Trophoblast cell (in vitro differentiated cells and primary cell): ENCODE measurements around the gene SH3YL1.
A peak's percentile ranks its signal among the peaks of the same experiment; 100 is the strongest.
"Not testable (repeated sequence)": the region's sequence is repeated elsewhere in the genome, so short reads cannot be mapped to it uniquely, and the experiment has no call there.

Experiments used
- DNase-seq, 2 donors: peaks; one replicate each; pipeline ENCODE4 v3.0.0-alpha.2; 2016
- H2AFZ ChIP-seq: 2 replicates; pipeline ENCODE4 v1.6.1; 2013; ENCODE audit warnings: low read length, moderate library complexity, mild to moderate bottlenecking; ENCODE audit not compliant: insufficient read depth, poor library complexity
- H2AK5ac ChIP-seq: 2 replicates; pipeline ENCODE4 v1.6.1; 2013; ENCODE audit warnings: mild to moderate bottlenecking, low read length
- H2BK120ac ChIP-seq: 2 replicates; pipeline ENCODE4 v1.6.1; 2013; ENCODE audit warnings: low read length, mild to moderate bottlenecking, moderate library complexity; ENCODE audit not compliant: insufficient read depth, poor library complexity
- H2BK12ac ChIP-seq: 2 replicates; pipeline ENCODE4 v1.6.1; 2013; ENCODE audit warnings: mild to moderate bottlenecking, low read length, moderate library complexity
- H2BK5ac ChIP-seq: 2 replicates; pipeline ENCODE4 v1.6.1; 2013; ENCODE audit warnings: low read length, low read depth, moderate library complexity, mild to moderate bottlenecking; ENCODE audit not compliant: poor library complexity
- H3K14ac ChIP-seq: 2 replicates; pipeline ENCODE4 v1.6.1; 2013; ENCODE audit warnings: mild to moderate bottlenecking, low read length
- H3K18ac ChIP-seq: 2 replicates; pipeline ENCODE4 v1.6.1; 2013; ENCODE audit warnings: mild to moderate bottlenecking, low read length
- H3K23ac ChIP-seq: 2 replicates; pipeline ENCODE4 v1.6.1; 2013; ENCODE audit warnings: low read length
- H3K27ac ChIP-seq: 2 replicates; pipeline ENCODE4 v1.5.1; 2013; ENCODE audit warnings: low read depth, mild to moderate bottlenecking, inconsistent platforms, low read length, moderate library complexity
- H3K27me3 ChIP-seq: 2 replicates; pipeline ENCODE4 v1.6.1; 2013; ENCODE audit warnings: inconsistent platforms, mild to moderate bottlenecking, low read length, moderate library complexity; ENCODE audit not compliant: insufficient read depth
- H3K36me3 ChIP-seq, 2 experiments: 1 replicate in 1 of 2; 2 replicates in 1 of 2; pipeline ENCODE4 v1.6.1; 2013; ENCODE audit warnings: low read length in 2 of 2, mild to moderate bottlenecking in 2 of 2, moderate library complexity in 1 of 2; ENCODE audit not compliant: insufficient read depth in 2 of 2, control insufficient read depth in 1 of 2
- H3K4ac ChIP-seq: 2 replicates; pipeline ENCODE4 v1.6.1; 2013; ENCODE audit warnings: low read depth, mild to moderate bottlenecking, low read length, moderate library complexity
- H3K4me1 ChIP-seq, 2 experiments: 1 replicate in 1 of 2; 2 replicates in 1 of 2; pipeline ENCODE4 v1.6.1; 2013; ENCODE audit warnings: low read length in 2 of 2, mild to moderate bottlenecking in 2 of 2, moderate library complexity in 1 of 2; ENCODE audit not compliant: insufficient read depth in 2 of 2, control insufficient read depth in 1 of 2
- H3K4me2 ChIP-seq: 2 replicates; pipeline ENCODE4 v1.6.1; 2013; ENCODE audit warnings: inconsistent platforms, mild to moderate bottlenecking, low read length, moderate library complexity
- H3K4me3 ChIP-seq: 2 replicates; pipeline ENCODE4 v1.5.1; 2013; ENCODE audit warnings: mild to moderate bottlenecking, low read depth, low read length, inconsistent platforms
- H3K79me1 ChIP-seq: one replicate; pipeline ENCODE4 v1.6.1; 2013; ENCODE audit warnings: low read length
- H3K79me2 ChIP-seq: 2 replicates; pipeline ENCODE4 v1.6.1; 2013; ENCODE audit warnings: low read length, mild to moderate bottlenecking; ENCODE audit not compliant: control insufficient read depth, insufficient read depth, poor library complexity
- H3K9ac ChIP-seq: 2 replicates; pipeline ENCODE4 v1.6.1; 2013; ENCODE audit warnings: mild to moderate bottlenecking, low read length
- H3K9me3 ChIP-seq: 2 replicates; pipeline ENCODE4 v1.6.1; 2013; ENCODE audit warnings: low read depth, mild to moderate bottlenecking, control low read depth, inconsistent platforms, low read length; ENCODE audit not compliant: insufficient read depth
- H4K12ac ChIP-seq: 2 replicates; pipeline ENCODE4 v1.6.1; 2013; ENCODE audit warnings: low read depth, mild to moderate bottlenecking, low read length, moderate library complexity
- H4K8ac ChIP-seq: 2 replicates; pipeline ENCODE4 v1.6.1; 2013; ENCODE audit warnings: low read depth, mild to moderate bottlenecking, low read length, moderate library complexity
- H4K91ac ChIP-seq: one replicate; pipeline ENCODE4 v1.6.1; 2013; ENCODE audit warnings: low read depth, mild to moderate bottlenecking, low read length, moderate library complexity
- WGBS: extraction: QIAGEN DNeasy Blood & Tissue Kit; methylation state at CpG from one replicate; pipeline ENCODE4 v1.1.7; 2013; ENCODE audit warnings: missing lambda C conversion rate; ENCODE audit not compliant: insufficient read length, insufficient coverage; ENCODE audit errors: extremely low coverage; 5-methylcytosine and 5-hydroxymethylcytosine counted together

Gene SH3YL1

DNA sequence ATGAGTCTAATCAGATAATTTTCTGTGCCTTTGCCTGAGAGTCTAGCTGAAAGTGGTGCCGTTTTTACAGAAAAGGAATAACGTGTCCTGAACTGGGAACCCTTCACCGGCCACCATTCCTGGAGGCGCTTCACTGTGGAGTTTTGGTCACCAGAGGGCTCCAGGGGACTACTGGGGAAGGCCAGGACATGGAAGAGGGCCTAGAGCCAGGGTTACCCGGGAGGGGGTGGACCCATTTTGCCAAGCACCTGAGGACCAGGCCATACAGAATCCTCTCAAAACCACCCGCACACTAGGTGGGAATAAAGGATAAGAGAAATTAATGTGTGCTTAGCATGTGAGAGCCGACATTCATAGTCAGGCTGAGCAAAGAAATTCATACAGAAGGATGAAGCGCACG lies 91.7 kb downstream of the SH3YL1 start:
- H3K9ac ChIP-seq, H3K27ac ChIP-seq, H3K23ac ChIP-seq, H2AK5ac ChIP-seq, H3K36me3 ChIP-seq, H3K4ac ChIP-seq, H2AFZ ChIP-seq, H3K14ac ChIP-seq, H3K27me3 ChIP-seq, H3K9me3 ChIP-seq, H2BK5ac ChIP-seq, H3K79me2 ChIP-seq, H3K18ac ChIP-seq, H3K79me1 ChIP-seq, H4K12ac ChIP-seq, H2BK12ac ChIP-seq, H3K4me2 ChIP-seq, H4K8ac ChIP-seq, H3K4me3 ChIP-seq, H2BK120ac ChIP-seq, H4K91ac ChIP-seq: not testable (repeated sequence)
- whole genome bisulfite sequencing = no CpG with 5 or more reads among the region's 9 CpGs
- peaks cover 12 to 13% of the 10 kb centered on the region in 2 experiments for H3K4me1 ChIP-seq
- peak; percentile 23 to 47 for DNase-seq

DNA sequence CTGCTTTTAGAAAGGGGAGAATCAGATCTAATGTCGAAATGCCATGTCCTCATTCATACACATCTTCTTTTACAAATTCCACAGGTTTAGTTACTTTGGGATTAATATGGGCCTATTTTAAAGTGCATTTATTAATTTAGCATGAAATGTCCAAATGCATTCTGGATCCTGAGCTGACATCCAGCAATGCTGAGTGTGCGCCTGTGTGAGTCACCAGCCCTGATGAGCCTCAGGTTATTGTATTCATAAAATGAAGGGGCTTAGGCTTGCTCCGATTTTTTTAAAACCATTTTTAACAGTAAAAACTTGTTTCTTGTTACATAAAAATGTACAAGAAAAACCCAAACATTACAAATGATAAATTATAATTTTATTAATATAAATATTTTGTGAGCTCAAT lies 94.1 kb downstream of the SH3YL1 start:
- Histone ChIP-seq H3K4me1 (no peaks in the 10 kb centered on the region), H3K4me2 (no peak overlapping the region), H3K36me3 (no peaks in the 10 kb centered on the region), H3K9ac (no peak overlapping the region), H2BK120ac (no peak overlapping the region), H3K79me1 (no peaks in the 10 kb centered on the region), H3K14ac (no peak overlapping the region), H3K4me3 (no peak overlapping the region), H2AK5ac (no peak overlapping the region), H4K91ac (no peak overlapping the region), H2BK12ac (no peak overlapping the region), H3K79me2 (no peaks in the 10 kb centered on the region), H3K4ac (no peak overlapping the region), H2AFZ (no peak overlapping the region), H3K27me3 (no peaks in the 10 kb centered on the region), H3K27ac (no peak overlapping the region), H4K8ac (no peak overlapping the region), H3K23ac (no peak overlapping the region), H4K12ac (no peak overlapping the region), H2BK5ac (no peak overlapping the region), H3K9me3 (no peaks in the 10 kb centered on the region), H3K18ac (no peak overlapping the region)
- no CpG with 5 or more reads among the region's 3 CpGs for WGBS
- no peak for DNase-seq
